IPS-NIHi7 (cell line): Measurements from ENCODE around the gene TFF2.

Experiments
- DNase-seq: peaks from one replicate; pipeline ENCODE4 v3.0.0; 2012; ENCODE audit warnings: mixed read lengths; ENCODE audit errors: extremely low spot score

Gene TFF2

DNA sequence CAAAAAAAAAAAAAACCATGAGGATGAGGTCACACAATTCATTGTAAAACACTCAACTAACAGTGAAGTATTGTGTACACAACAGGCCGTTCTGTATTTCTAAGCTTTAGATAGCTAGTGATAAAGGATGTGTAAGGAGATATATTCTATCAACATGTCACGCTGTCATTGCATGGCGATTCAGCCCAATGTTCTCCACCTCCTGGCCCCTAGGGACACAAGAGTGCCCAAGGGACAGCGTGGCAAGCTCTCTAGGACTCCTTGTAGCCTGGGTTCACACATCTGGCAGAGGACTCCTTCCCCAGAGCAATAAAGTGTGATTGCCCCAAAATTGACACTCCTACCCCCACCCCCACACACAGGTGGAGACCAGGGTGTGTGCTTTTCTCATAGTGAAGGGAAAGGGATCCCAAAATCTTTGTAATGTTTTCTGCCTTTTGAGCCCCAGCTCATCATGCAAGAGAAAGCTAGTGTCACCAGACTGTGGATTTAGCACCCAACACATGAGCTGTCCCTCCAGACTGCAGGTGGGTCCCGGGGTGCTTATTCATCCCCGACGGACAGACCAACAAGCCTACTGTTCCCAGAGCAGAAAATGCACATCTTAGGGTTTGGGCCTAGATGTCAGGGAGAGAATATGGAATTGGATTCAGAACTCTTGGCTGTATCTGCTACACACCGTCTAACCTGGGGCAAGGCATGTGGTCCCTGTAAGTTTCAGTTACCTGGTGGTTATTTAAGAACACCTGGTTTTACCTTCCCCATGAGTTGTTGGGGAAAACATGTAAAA, 33.6 kb upstream of the TFF2 start:
- DNase-seq, result no peak

DNA sequence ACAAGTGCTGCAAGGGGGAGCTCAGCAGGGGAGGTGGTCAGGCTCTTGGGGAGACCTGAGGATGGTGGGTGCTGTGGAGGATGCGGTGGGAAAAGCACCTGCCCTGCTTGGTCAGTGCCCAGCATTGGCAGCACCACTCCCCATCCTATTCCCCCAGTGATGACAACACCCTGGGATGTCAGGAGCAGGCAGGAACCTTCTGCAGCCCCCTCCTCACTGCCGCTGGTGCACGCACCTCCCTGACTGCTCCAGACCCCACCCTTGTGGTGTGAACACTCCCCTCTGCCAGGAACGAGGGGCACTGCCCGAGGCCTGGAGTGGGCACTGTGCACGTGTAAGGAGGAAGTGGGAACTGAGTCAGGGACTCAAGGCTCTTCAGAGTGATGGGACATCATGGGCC, 32.5 kb upstream of the TFF2 start:
- DNase-seq, result no peak

DNA sequence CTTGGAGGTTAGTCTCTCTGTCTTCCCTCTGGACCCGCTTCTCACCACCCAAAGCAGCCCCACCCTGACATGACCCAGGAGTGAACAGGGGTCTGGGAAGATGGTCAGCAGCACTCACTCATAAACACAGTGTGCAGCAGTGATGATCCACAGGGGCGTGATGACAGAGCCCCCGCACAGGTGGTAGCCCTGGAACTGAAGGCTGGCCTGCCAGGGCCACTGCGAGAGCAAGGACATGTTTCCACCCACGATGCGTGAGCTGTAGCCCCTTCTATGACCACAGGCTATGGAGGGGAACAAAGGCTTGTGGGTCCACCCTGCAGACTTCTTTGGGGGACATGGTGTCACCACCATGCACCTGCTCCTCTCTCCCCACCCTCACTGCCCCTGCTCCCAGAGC, 32.1 kb upstream of the TFF2 start:
- no peak for DNase-seq

- peak; percentile 79 for DNase-seq
These were observed 30.7 kb upstream of the TFF2 start for GRCh38 chr21:42381347-42381984.

DNA sequence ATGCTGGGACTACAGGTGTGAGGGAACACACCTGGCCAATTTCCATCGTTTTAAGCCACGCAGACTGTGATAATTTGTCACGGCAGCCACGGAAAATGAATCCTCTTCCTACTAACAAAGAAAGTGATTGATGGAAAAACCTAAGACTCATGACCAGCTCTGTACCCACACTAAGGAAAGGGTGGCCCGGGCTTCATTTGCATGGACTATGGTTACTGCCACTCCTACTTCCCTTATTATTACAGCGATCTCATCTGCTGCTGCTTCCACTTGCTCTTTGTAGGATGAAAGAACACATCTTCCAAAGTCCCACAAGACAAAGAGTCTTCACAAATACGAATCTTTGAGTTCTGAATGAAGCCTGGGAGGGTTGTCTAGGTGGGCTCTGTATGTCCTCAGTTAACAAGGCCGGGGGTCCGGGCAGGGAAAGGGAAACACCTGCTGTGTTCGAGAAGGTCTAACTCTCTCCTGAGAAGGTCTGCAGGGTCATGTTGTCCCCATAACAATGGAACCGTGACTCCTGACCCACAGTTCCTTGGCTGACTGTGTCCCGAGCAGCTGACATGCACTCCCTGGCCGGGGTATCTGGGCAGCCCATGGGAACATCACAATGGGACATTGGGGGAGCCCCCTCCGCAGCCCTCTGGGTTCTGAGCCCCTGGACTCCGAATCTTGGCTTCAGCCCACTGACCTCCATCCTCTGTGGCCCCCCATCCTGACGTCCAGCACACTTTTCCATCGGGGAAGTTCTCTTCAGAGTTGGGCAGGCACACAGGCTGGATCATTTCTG, 28.8 kb upstream of the TFF2 start:
- DNase-seq, result no peak

GRCh38 chr21:42378418-42378817, 27.6 kb upstream of the TFF2 start:
- DNase-seq, result no peak

GRCh38 chr21:42377951-42378340, 27.2 kb upstream of the TFF2 start:
- no peak for DNase-seq

DNA sequence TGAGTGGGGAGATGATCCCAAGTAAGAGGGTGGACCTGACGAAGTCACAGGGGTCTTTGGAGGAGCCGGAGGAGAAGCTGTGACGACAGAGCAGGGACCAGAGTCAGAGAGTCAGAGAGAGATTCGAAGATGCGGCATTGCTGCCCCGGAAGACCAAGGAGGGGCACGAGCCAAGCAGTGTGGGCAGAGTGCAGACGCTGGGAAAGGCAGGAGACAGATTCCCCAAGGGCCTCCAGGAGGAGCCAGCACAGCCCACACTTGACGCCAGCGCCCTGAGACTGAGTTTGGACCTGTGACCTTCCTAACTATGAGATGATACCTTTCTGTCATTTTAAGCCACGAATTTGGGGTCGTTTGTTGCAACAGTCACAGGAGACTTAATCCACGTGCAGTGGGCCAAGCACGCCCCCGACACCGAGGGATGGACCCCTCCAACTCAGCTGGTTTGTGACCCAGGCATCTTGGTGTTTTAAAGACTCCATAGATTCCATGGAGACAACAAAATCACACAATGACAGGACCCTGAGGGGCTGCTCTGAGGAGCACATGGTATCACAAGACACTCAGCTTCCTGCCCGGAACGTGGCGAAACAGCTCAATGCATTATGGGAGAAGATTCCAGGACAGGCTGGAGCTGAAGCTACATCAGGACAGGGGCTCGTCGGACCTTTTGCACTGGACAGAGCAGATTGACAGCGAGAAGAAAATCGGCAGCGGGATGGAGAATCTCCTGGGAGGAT, 26.6 kb upstream of the TFF2 start:
- DNase-seq, result no peak

DNA sequence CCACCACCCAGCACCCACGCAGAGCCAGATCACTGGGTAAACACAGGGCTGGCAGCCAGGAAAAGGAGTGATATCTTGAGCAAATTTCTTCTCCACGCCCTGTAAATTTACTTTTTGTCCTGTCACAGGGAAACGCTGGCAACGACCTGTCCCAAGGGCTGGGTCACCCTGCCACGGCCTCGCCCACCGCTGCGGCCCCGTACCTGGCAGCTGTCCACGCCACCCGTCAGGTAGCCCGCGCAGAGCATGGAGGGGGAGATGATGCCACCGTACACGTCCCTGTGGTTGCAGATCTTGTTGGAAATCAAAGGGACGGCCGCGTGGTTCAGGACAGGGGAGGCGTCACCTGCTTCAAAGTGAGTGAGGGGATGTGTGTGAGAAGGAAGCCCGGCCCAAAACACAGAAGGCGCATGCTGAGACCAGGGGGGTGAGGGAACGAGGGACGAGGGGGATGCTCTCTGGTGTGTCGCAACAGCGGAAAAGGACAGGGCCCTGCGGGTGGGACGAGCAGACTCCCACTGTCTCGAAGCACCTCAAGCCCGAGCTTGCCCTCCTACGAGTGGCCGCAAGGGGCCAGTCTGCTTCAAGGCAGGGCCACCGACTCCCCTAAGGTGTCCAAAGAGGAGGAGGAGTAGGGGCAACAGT, 25.7 kb upstream of the TFF2 start:
- DNase-seq, result peak; percentile 43

DNA sequence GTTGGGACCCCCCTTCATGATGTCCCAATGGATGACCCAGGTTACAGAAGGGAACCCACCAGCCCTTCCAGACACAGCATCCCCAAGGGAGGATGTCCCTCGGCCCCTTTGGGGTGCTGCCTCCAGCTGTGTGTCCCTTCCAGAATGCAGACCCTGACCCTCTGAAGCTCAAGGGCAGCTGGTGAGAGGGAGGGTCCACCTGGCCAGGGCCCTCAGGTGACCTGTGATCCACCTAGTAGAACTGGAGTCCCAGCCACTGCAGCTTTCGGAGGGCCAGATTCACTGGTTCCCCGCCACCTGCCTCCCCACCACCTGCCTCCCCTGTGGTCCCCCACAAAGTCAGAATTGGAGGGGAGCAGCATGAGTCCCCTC, 25.2 kb upstream of the TFF2 start:
- no peak for DNase-seq

GRCh38 chr21:42375506-42375905, 24.7 kb upstream of the TFF2 start:
- no peak for DNase-seq

GRCh38 chr21:42374864-42375499, 24.2 kb upstream of the TFF2 start:
- DNase-seq, result peak; percentile 45

- no peak for DNase-seq
These were observed 23.7 kb upstream of the TFF2 start for GRCh38 chr21:42374457-42374856.

DNA sequence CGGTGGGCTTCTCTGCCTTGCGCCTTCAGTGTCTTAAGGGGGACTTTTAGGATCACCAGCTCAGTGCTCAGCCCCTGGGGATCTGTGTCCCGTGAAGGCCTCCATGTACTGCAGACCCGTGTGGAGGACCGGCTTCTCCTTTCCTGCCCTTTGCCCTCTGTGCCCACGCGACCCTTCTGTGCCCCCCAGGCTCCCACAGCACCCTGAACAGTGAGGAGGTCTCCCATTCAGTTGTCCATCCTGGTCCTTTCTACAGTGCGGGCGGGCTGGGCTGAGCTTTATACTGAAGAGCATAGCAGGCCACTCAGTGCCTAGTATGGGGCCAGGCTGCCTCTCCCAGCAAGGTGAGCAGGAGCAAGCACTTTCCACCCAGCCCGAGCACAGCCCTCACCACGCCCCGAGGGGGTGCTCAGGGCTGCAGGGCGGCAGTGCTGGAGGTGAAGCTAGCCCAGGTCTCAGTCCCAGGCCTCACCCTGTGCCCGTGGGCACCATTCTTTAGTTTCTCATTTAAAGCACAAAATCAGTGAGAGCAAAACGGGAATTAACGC, 23.2 kb upstream of the TFF2 start:
- DNase-seq, result no peak

GRCh38 chr21:42373196-42373907, 22.6 kb upstream of the TFF2 start:
- no peak for DNase-seq

DNA sequence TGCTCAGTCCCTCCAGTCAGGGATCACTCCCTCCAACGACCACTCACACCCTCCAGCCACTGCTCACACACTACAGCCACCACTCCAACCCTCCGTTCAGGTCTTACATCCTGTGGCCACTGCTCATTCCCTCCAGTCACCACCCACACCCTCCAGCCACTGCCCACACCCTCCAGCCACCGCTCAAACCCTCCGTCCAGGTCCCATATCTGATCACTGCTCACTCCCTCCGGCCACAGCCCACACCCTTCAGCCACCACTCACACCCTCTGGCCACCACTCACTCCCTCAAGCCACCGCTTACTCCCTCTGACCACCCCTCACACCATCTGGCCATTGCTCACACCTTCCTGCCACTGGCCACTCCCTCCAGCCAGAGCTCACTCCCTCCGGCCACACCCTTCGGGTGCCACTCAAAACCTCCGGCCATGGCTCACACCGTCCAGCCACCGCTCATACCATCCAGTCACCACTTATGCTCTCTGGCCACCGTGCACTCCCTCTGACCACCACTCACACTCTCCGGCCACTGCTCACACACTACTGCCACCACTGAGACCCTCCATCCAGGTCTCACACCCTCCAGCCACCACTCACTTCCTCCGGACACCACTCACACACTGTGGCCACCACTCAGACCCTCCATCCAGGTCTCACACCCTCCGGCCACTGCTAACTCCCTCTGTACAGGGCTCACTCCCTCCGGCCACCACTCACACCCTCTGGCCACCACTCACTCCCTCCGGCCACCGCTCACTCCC, 20.3 kb upstream of the TFF2 start:
- no peak for DNase-seq

DNA sequence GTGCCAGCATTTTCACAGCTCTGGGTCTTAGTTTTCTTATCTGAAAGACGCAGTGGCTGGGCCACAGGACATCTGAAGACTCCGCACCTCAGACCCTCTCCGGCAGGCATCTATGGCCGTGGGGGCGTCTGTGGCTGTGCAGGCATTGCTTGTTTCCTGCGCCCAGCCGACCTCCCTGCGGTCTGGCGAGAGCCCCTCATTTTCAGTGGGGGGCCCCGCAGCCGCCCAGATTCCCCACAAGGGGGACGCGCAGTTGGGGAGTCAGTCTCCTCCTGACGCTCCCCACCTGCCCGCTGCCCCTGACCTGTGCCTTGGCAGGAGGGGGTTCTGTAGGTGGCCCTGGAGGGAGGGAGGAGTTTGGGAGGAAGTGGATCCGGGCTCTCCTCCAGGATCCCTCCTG, 19.0 kb upstream of the TFF2 start:
- DNase-seq, result peak; percentile 45

- no peak for DNase-seq
These were observed 16.8 kb upstream of the TFF2 start for GRCh38 chr21:42367367-42368165.
